HCT116 (cell line): ENCODE results near the gene TTLL10. TPM values are rescaled to one million over a fixed set of nuclear protein-coding genes. Genes with fewer than 3 reads are reported as not detected.

Source experiments
- ATAC-seq: fragments of 200-7000 bp; cut with Tn5 transposase; 2 replicates; pipeline ENCODE4 v1.9.1; 2020; ENCODE audit warnings: mild to moderate bottlenecking, moderate library complexity
- BruUV-seq: library from RNA; stranded (reverse); fragments of 400-500 nt; replicated peaks from 2 replicates; lab custom pipeline; 2021; lab: Mats Ljungman, UMichigan
- CTCF ChIA-PET: fragments of 300-600 bp; sonication (Branson Sonifier 250); formaldehyde crosslinking; loops from one replicate; lab custom pipeline; 2021; ENCODE audit warnings: antibody characterized with exemption; lab: Charles Lee
- POLR2A ChIA-PET: fragments of 300-600, 350-600 bp; sonication (Branson Sonifier 250); formaldehyde crosslinking; loops from one replicate; lab custom pipeline; 2021; ENCODE audit warnings: antibody characterized with exemption; lab: Charles Lee
- RAD21 ChIA-PET, 2 experiments: fragments of 300-600 bp; sonication (Branson Sonifier 250); formaldehyde crosslinking; loops; one replicate each; lab custom pipeline; 2023; ENCODE audit warnings: low total read pairs in 2 of 2; ENCODE audit not compliant: uncharacterized antibody in 2 of 2, unreplicated experiment in 2 of 2, low non-redundant PET in 1 of 2; lab: Charles Lee
- DNase-seq: peaks from one replicate; pipeline ENCODE4 v3.0.0-alpha.2; 2010; ENCODE audit warnings: low read depth, low spot score
- H2AFZ ChIP-seq: fragments of 200-600 bp; shearing (Covaris generic), sonication (generic); 2 replicates; pipeline ENCODE4 v1.6.1; 2017; ENCODE audit warnings: low read depth, mixed run types, mixed read lengths, antibody characterized with exemption, low read length; ENCODE audit not compliant: poor library complexity, severe bottlenecking
- H3K27ac ChIP-seq: 2 replicates; pipeline ENCODE4 v1.5.1; 2012; ENCODE audit warnings: low read depth, low read length
- H3K27me3 ChIP-seq: fragments of 200-600 bp; sonication (generic); 2 replicates; pipeline ENCODE4 v1.6.1; 2016; ENCODE audit warnings: mixed run types, low read length, mixed read lengths; ENCODE audit not compliant: insufficient read depth
- H3K36me3 ChIP-seq, 2 experiments: fragments of 200-500 bp in 1 of 2; fragments of 200-600 bp in 1 of 2; sonication (Bioruptor generic) in 1 of 2; sonication (generic) in 1 of 2; 2 replicates each; pipeline versions ENCODE4 v1.5.1 to v1.6.1; 2014 to 2016; ENCODE audit warnings: low read length in 2 of 2, inconsistent platforms in 1 of 2, mixed read lengths in 1 of 2, mixed run types in 1 of 2; ENCODE audit not compliant: insufficient read depth in 2 of 2, control insufficient read depth in 1 of 2
- H3K4me1 ChIP-seq, 2 experiments: fragments of 200-600 bp in 1 of 2; sonication (generic) in 1 of 2; 2 replicates each; pipeline versions ENCODE4 v1.5.1 to v1.6.1; 2012 to 2017; ENCODE audit warnings: low read length in 2 of 2, inconsistent platforms in 1 of 2, mild to moderate bottlenecking in 1 of 2, mixed read lengths in 1 of 2, mixed run types in 1 of 2, moderate library complexity in 1 of 2; ENCODE audit not compliant: insufficient read depth in 2 of 2, control insufficient read depth in 1 of 2
- H3K4me2 ChIP-seq: fragments of 200-600 bp; sonication (generic); 2 replicates; pipeline ENCODE4 v1.6.1; 2017; ENCODE audit warnings: mixed run types, low read length, mixed read lengths
- H3K4me3 ChIP-seq, 2 experiments: fragments of 200-600 bp in 1 of 2; sonication (generic) in 1 of 2; replicated peaks in 1 of 2; 2 replicates each; pipeline ENCODE4 v1.5.1; 2011 to 2016; ENCODE audit warnings: low read length in 2 of 2, control low read depth in 1 of 2, low read depth in 1 of 2, mild to moderate bottlenecking in 1 of 2, mixed read lengths in 1 of 2, mixed run types in 1 of 2
- H3K79me2 ChIP-seq: fragments of 200-600 bp; sonication (generic); 2 replicates; pipeline ENCODE4 v1.6.1; 2017; ENCODE audit warnings: mild to moderate bottlenecking, mixed run types, low read length, moderate library complexity, mixed read lengths; ENCODE audit not compliant: insufficient read depth
- H3K9ac ChIP-seq: fragments of 200-600 bp; sonication (generic); 2 replicates; pipeline ENCODE4 v1.6.1; 2016; ENCODE audit warnings: low read length, mixed read lengths
- H3K9me2 ChIP-seq: fragments of 200-600 bp; sonication (generic), shearing (Covaris generic); 2 replicates; pipeline ENCODE4 v1.6.1; 2017; ENCODE audit warnings: mixed run types, mild to moderate bottlenecking, moderate library complexity; ENCODE audit not compliant: insufficient read depth
- H3K9me3 ChIP-seq, 2 experiments: fragments of 200-500 bp in 1 of 2; fragments of 200-600 bp in 1 of 2; sonication (Bioruptor generic) in 1 of 2; sonication (generic) in 1 of 2; 2 replicates each; pipeline ENCODE4 v1.6.1; 2014 to 2017; ENCODE audit warnings: low read length in 2 of 2, mixed read lengths in 2 of 2, inconsistent platforms in 1 of 2, low read depth in 1 of 2, mild to moderate bottlenecking in 1 of 2, mixed run types in 1 of 2, moderate library complexity in 1 of 2; ENCODE audit not compliant: control insufficient read depth in 1 of 2, insufficient read depth in 1 of 2
- H4K20me1 ChIP-seq: fragments of 200-600 bp; sonication (generic), shearing (Covaris generic); 2 replicates; pipeline ENCODE4 v1.6.1; 2017; ENCODE audit warnings: mixed run types, mild to moderate bottlenecking, moderate library complexity; ENCODE audit not compliant: insufficient read depth
- CBX3 ChIP-seq: IDR thresholded peaks from 2 replicates; pipeline ENCODE4 v1.6.1; 2012; ENCODE audit warnings: low read depth
- CEBPB ChIP-seq: IDR thresholded peaks from 2 replicates; pipeline ENCODE4 v1.6.1; 2012; ENCODE audit warnings: low read depth
- CTCF ChIP-seq, 3 experiments: fragments of 200-600 bp in 1 of 3; sonication (generic) in 1 of 3; IDR thresholded peaks in 2 of 3; conservative IDR thresholded peaks in 1 of 3; 2 replicates each; pipeline ENCODE4 v1.5.1; 2012 to 2017; ENCODE audit warnings: low read depth in 2 of 3, low read length in 2 of 3, antibody characterized with exemption in 1 of 3, borderline replicate concordance in 1 of 3, control low read depth in 1 of 3, mild to moderate bottlenecking in 1 of 3, mixed read lengths in 1 of 3, mixed run types in 1 of 3, moderate library complexity in 1 of 3; ENCODE audit not compliant: insufficient read depth in 1 of 3
- ELF1 ChIP-seq: IDR thresholded peaks from 2 replicates; pipeline ENCODE4 v1.6.1; 2012; ENCODE audit warnings: low read depth, borderline replicate concordance
- EZH2 ChIP-seq: fragments of 200-600 bp; sonication (generic); IDR thresholded peaks from 2 replicates; pipeline ENCODE4 v1.6.1; 2017; ENCODE audit warnings: antibody characterized with exemption, mixed run types
- FOSL1 ChIP-seq: IDR thresholded peaks from 2 replicates; pipeline ENCODE4 v1.6.1; 2012; ENCODE audit warnings: low read depth
- JUND ChIP-seq: IDR thresholded peaks from 2 replicates; pipeline ENCODE4 v1.6.1; 2012
- MAX ChIP-seq: IDR thresholded peaks from 2 replicates; pipeline ENCODE4 v1.6.1; 2012
- POLR2A ChIP-seq: IDR thresholded peaks from 2 replicates; pipeline ENCODE4 v1.7.0; 2011; ENCODE audit warnings: borderline replicate concordance; ENCODE audit not compliant: insufficient read depth, insufficient read length; ENCODE audit errors: extremely low read depth
- POLR2AphosphoS5 ChIP-seq: IDR thresholded peaks from 2 replicates; pipeline ENCODE4 v1.6.1; 2011; ENCODE audit warnings: mild to moderate bottlenecking, low read depth, low read length, moderate library complexity
- RAD21 ChIP-seq: IDR thresholded peaks from 2 replicates; pipeline ENCODE4 v1.6.1; 2012; ENCODE audit warnings: low read depth, mild to moderate bottlenecking
- SRF ChIP-seq: IDR thresholded peaks from 2 replicates; pipeline ENCODE4 v1.6.1; 2012; ENCODE audit warnings: low read depth
- ZFX ChIP-seq: fragments of 450-650 bp; IDR thresholded peaks from 2 replicates; pipeline ENCODE4 v1.6.1; 2017
- ZNF274 ChIP-seq: fragments of 200-500 bp; sonication (Bioruptor generic); IDR thresholded peaks from 2 replicates; pipeline ENCODE4 v1.6.1; 2014; ENCODE audit warnings: mild to moderate bottlenecking, low read depth, low read length, inconsistent platforms
- intact Hi-C: fragments of 100-400 bp; cut with micrococcal nuclease; formaldehyde crosslinking; loops from 2 replicates; pipeline ENCODE4 v1.10.0; 2022
- total RNA-seq: library from RNA; stranded (reverse); gene quantifications from one replicate; pipeline ENCODE4 v1.2.1, GENCODE V29; 2021; ENCODE audit not compliant: unreplicated experiment
- TF ChIP-seq, protein P1 (sequence below): IDR thresholded peaks from 2 replicates; pipeline ENCODE4 v1.6.1; 2011; ENCODE audit warnings: mild to moderate bottlenecking, low read length, moderate library complexity; ENCODE audit not compliant: insufficient replicate concordance; ENCODE audit errors: extremely low read depth

The TTLL10 gene
- total RNA-seq, 1 experiment from 2014 or later: 0.10 TPM

- RAD21 ChIA-PET: no interaction called here
- Histone ChIP-seq H3K27ac (peak overlapping the region; percentile 98; the same call in 1 of the 2 replicates), H2AFZ (no peak overlapping the region), H3K36me3 (peaks cover 5 to 14% of the 10 kb centered on the region in 2 experiments; a peak in 2 of 4 replicates), H3K27me3 (no peaks in the 10 kb centered on the region), H3K9me3 (no peaks in the 10 kb centered on the region), H3K9me2 (no peaks in the 10 kb centered on the region), H3K9ac (no peak overlapping the region), H4K20me1 (no peaks in the 10 kb centered on the region), H3K4me2 (peak overlapping the region; percentile 50), H3K4me3 (peak overlapping the region in 1 of 2 experiments; percentile 26; a peak in 2 of 4 replicates), H3K4me1 (peaks cover 5 to 31% of the 10 kb centered on the region in 2 experiments; a peak in 3 of 4 replicates), H3K79me2 (peaks cover 57% of the 10 kb centered on the region)
- CTCF ChIA-PET: no interaction called here
- ATAC-seq (no peak), DNase-seq (no peak)
- no TSS peak for BruUV-seq
- TF ChIP-seq JUND (no peak), RAD21 (no peak), ZFX (no peak), CBX3 (no peak), EZH2 (no peak)
- POLR2A ChIA-PET: no interaction called here
- intact Hi-C loops: no loop called here
Measured at GRCh38 chr1:1232796-1233566, 59.3 kb downstream of the TTLL10 start.

DNA sequence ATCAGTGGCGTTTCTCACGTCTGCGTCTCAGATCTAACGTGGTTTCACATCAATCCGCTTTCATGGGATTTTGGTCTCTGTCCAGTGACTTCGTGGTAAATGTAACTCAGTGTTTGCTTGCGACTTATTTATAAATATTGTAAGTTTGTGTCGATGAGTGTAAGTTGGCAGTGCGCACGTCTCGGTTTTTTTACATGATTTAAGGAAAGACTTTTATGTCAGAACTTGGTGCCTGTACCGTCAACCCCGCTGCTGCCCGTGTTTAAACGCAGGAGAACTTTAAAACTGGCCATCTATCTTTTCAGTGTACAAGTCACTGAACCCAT is 59.9 kb downstream of the TTLL10 start:
- no TSS peak for BruUV-seq
- peaks cover 11 to 37% of the 10 kb centered on the region in 2 experiments; a peak in 3 of 4 replicates for H3K4me1 ChIP-seq
- TF ChIP-seq CBX3 (no peak), EZH2 (no peak), POLR2A (no peak), POLR2AphosphoS5 (no peak), CEBPB (no peak), RAD21 (no peak), JUND (no peak), ZNF274 (no peak), ZFX (no peak), MAX (no peak), SRF (no peak), ELF1 (no peak), FOSL1 (no peak), CTCF (IDR thresholded peaks at IDR 0.05 in 2 of 3, conservative IDR thresholded peaks at IDR 0.05 in 1 of 3; ENCODE audit: borderline replicate concordance in 1 of 3, insufficient read depth in 1 of 3, low read depth in 2 of 3, low read length in 2 of 3) (no peak)
- TF ChIP-seq, protein P1, sequence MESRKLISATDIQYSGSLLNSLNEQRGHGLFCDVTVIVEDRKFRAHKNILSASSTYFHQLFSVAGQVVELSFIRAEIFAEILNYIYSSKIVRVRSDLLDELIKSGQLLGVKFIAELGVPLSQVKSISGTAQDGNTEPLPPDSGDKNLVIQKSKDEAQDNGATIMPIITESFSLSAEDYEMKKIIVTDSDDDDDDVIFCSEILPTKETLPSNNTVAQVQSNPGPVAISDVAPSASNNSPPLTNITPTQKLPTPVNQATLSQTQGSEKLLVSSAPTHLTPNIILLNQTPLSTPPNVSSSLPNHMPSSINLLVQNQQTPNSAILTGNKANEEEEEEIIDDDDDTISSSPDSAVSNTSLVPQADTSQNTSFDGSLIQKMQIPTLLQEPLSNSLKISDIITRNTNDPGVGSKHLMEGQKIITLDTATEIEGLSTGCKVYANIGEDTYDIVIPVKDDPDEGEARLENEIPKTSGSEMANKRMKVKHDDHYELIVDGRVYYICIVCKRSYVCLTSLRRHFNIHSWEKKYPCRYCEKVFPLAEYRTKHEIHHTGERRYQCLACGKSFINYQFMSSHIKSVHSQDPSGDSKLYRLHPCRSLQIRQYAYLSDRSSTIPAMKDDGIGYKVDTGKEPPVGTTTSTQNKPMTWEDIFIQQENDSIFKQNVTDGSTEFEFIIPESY: no peak

More for the DNA sequence above, 59.9 kb downstream of the TTLL10 start:
- H3K27ac ChIP-seq: no peak overlapping the region; the same call in 1 of the 2 replicates
- no peaks in the 10 kb centered on the region for H4K20me1 ChIP-seq
- ATAC-seq: no peak
- H3K36me3 ChIP-seq: peaks cover 0 to 8% of the 10 kb centered on the region in 2 experiments; a peak in 1 of 4 replicates
- no peak overlapping the region for H3K4me2 ChIP-seq
- no peak overlapping the region for H2AFZ ChIP-seq
- DNase-seq: no peak
- H3K9ac ChIP-seq: no peak overlapping the region
- H3K9me2 ChIP-seq: no peaks in the 10 kb centered on the region
- ChIA-PET POLR2A (no interaction called here), RAD21 (no interaction called here), CTCF (no interaction called here)
- peaks cover 51% of the 10 kb centered on the region for H3K79me2 ChIP-seq
- intact Hi-C loops: no loop called here
- H3K27me3 ChIP-seq: no peaks in the 10 kb centered on the region
- H3K9me3 ChIP-seq: no peaks in the 10 kb centered on the region
- H3K4me3 ChIP-seq: no peak overlapping the region
